ENCODE data around the gene NUCKS1.

DNA sequence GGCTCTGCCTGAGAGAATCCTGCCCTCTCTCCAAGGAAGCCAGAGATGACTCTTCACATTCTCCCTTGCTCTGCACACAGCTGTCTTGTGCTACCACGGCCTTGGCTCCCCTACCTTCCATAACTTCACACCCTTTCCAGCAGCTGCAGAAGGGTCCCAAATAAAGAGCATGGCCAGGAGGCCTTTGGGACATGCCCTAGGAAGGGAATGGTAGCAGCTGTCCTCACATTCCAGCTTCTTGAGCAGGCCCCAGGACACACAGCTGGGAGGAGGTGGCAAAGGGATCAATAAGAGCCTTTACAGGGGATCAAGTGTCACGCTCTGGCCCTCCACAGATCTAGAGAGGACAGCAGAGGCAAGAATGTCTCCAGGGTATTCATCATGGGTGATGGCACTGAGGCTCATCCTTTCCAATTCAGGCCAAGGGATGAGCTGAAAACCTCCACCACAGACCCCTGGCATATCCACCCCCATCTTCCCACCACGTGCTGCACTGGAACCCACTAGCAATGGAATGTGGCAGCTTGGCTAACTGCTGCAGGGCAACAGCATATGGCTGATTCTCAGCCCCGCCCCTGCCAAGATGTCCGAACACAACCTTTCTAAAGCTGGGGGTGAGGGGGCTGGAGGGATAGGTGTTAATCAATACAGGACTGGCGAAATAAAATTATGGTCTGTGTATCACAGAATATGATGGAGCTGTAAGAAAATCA lies 43.1 kb upstream of the NUCKS1 start:
- TF ChIP-seq, protein P1, sequence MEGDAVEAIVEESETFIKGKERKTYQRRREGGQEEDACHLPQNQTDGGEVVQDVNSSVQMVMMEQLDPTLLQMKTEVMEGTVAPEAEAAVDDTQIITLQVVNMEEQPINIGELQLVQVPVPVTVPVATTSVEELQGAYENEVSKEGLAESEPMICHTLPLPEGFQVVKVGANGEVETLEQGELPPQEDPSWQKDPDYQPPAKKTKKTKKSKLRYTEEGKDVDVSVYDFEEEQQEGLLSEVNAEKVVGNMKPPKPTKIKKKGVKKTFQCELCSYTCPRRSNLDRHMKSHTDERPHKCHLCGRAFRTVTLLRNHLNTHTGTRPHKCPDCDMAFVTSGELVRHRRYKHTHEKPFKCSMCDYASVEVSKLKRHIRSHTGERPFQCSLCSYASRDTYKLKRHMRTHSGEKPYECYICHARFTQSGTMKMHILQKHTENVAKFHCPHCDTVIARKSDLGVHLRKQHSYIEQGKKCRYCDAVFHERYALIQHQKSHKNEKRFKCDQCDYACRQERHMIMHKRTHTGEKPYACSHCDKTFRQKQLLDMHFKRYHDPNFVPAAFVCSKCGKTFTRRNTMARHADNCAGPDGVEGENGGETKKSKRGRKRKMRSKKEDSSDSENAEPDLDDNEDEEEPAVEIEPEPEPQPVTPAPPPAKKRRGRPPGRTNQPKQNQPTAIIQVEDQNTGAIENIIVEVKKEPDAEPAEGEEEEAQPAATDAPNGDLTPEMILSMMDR (IDR thresholded peaks at IDR 0.05), result no peak
- no peak for TF ChIP-seq POLR2AphosphoS5 (IDR thresholded peaks at IDR 0.05; ENCODE audit: low read depth, low read length)
